GM18858 (cell line): ENCODE measurements around the gene MAN2B2.

Source experiments
- ATAC-seq: cut with Tn5 transposase; IDR thresholded peaks from one replicate; pipeline ENCODE4 v1.9.1; 2021; ENCODE audit not compliant: unreplicated experiment

MAN2B2 gene

DNA sequence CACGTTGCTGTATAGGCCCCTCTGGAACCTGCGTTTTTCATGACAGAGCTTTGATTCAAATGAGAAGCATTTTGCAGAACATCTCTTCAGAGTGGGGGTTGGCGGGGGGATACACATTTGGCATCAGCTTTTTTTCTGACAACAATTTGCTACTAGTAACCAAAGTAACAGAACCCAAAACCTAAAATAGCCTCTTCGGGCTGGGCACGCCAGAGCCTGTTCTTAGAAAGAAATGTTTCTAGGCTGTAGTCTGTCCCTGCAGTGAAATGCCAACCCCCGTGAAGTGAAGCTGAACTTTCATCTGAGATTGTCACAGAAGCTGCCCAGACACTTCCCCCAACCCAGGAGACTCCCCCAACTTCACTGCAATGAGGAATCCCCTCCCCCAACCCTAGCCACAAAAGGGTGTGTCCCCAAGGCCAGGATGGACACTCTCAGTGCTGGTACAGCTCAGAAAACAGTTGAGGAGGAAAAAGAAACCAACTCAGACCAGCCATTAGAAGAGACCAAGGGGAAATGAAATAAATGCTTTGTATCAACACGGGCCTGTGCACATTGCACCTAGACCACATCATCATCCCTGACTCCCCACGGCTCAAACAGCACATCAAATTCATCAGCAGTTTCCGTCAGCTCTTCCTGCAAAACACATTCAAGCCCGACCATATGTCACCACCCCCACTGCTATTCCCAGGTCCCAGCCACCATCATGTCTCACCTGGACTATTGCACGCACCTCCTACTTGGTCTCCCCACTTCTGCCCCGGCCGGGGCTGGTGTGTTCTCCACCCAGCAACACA, 8.4 kb upstream of the MAN2B2 start:
- no peak for ATAC-seq

DNA sequence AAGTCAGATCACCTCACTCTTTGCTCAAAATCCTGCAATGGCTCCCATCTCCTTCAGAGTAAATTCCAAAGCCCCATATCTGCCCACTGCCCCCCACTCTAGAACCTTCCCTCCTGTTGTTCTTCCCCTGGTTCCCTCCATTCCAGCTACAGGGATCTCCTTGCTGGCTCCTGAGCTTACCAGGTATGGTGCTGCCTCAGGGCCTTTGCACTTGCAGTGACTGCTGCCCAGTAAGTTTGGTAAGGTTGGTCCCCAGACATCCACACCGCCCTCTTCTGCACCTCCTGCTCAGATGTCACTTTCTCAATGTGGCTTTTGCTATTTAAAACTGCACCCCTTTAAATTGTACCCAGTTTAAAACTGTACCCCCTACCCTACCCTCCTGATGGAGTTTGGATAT, 7.8 kb upstream of the MAN2B2 start:
- ATAC-seq, result no peak

DNA sequence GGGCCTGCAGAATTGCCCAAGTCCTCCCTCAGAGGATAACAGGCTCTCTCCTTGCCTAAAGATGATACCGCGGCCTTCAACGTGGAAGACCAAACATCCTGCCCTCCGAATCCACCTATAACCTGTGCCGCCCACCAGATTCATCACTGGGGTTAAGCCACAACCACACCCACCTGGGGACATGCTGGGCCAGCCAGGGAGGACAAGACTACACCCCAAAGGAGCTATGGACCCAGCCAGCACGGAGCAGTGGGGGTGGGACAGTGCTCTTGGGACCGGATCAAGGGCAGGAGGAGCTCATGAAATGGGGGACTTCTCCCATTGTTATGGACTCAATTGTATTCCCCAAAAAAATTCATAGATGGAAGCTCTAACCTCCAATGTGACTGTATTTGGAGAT, 6.8 kb upstream of the MAN2B2 start:
- ATAC-seq, result no peak

DNA sequence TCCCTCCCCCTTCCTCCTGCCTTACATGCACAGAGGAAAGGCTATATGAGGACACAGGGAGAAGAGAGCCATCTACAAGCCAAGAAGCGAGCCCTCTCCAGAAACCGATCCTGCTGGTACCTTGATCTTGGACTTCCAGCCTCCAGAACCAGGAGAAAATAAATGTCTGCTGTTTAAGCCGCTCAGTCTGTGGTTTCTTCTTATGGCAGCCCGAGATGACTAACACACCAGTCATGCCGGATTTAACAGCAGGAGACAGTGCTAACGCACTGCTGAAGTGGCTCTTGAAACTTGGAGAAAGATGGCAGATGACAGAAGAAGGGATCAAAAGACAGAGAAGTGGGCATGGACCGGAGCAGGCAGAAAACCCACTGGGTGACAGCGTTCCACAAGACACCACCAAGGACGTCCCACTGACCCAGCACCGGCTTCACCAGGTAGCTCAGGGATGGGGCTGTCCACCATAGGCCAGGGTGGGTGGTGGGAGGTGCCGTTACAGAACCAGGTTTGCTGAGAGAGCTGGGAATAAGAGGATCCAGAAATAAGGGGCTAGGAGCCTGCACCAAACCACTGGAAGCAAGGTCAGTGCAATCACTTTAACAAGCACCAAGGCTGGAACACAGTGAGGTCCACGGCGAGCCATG, 6.2 kb upstream of the MAN2B2 start:
- no peak for ATAC-seq

DNA sequence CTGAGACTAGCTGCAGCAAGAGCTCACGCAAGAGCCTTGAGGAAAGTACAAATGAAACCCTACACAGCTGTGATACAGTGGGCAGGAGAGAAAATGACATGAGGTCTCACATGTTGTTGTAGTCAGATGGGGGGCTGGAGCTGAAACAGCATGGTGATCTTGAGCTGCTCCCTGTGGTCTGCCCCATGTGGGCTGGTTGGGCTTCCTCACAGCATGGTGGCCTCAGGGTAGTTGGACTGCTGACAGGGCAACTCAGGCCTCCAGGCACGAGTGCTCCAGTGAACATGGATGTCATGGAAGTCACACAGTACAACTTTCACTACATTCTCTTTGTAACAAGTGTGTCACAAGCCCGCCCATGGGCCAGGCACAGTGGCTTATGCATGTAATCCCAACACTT, 3.4 kb upstream of the MAN2B2 start:
- ATAC-seq, result no peak

DNA sequence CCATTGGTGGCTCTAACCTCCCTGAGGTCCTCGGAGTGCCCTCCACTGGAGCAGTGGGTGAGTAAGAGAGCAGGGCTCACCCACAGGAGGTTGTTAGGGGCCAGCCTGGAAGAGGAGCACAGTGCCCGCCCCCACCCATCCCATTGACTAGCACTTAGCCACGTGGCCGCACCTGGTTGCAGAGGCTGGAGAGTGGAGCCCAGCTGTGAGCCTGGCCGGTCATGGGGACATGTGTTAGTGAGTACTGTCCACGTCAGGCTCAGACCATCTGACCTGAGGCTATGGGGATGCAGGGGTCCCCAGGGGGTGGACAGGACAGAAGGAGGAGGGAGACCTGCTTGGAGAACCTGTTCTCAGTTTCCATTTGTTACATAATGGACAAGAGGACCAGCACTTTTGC, 1.4 kb upstream of the MAN2B2 start:
- no peak for ATAC-seq

DNA sequence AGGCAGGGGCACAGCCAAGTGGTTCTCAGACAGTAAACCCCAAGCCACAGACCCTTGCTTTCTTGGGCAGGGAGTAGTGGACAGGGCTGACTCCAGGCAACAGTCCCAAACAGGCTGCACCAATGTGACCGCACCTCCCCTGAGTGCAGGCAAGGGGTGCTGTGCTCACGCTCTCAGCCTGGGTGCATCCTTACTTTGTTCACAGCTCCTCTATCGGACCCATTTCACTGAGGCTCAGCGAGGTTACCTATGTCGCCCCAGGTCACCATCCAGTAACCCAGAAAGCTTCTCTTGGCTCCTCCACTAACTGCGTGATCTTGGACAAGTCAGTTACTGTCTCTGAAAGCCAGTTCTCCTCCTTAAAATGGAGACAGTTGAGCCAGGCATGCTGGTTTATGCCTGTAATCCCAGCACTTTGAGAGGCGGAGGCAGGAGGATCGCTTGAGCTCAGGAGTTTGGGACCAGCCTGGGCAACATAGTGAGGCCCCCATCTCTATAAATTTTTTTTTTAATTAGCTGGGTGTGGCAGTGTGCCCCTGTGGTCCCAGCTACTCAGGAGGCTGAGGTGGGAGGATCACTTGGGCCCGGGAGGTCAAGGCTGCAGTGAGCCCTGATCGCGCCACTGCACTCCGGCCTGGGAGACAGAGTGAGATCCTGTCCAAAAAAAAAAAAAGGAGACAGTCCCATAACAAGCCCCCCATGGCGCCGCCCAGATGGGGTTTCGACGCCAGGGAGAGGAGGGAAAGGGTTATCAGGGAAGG, 823 bp upstream of the MAN2B2 start:
- no peak for ATAC-seq

DNA sequence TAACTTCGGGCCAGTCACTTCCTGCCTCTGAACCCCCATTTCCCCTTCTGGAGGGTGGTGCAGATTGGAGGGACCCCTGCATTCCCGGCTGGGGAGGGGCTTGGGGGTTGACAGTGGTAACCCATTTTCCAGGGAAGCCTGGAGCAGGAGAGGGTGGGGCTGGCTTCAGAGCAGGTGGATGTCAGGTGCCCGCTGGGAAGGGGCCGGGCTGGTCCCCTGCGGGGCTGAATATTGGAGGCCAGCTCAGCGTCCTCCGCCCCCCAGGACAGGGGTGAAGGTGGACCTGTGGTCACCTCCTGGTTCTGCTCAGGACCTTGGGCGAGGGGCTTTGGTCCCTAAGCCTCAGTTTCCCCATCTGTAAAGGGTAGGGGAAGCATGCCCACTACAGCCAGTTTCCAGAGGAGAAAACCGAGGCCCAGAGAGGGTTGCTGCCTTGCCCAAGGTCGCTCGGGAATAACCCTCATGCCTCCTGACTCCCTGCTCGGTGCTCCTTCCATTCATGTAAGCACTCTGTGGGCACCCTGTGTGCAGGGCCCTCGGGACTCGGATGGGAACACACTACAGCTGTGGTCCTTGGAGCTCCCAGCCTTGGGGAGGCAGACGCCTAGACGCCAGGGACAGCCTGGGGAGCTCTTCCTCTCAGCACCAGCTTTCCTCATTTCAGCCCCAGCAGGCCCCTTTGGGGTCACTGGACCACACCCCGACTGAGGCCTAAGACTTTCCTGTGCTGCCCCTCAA, 683 bp downstream of the MAN2B2 start:
- no peak for ATAC-seq

DNA sequence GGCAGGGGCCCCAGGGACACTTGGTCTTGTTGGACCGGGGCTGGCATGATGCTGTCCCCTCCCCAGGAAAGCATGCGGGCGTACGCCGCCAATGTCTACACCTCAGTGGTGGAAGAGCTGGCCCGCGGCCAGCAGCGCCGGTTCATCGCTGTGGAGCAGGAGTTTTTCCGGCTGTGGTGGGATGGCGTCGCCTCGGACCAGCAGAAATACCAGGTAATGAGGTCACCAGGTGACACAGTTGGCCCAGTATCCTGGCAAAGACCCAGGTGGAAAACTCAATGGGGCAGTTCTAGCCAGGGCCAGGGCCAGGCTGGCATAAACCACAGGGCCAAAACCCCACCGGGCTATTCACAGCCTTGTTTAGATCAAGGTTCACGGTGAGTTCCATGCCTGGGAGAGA, 1.5 kb downstream of the MAN2B2 start:
- no peak for ATAC-seq

DNA sequence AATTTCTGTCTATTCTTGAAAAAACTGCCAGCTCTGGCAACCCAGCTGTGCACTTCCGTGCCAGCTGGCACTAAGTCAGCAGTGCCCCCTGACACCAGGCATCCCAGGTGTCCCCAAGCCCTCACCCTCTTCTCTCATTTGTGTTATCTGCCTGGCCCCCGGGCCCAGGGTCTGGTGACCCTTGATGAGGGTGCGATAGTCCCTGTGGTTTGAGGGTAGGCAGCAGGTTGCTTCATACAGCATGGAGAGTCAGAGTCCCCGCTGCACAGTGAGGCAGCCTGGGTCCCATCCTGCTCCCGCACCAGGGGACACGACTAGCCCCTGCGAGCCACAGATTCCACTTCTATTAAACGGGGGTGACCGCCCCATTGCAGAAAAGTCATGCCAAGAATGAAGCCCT, 1.9 kb downstream of the MAN2B2 start:
- no peak for ATAC-seq

DNA sequence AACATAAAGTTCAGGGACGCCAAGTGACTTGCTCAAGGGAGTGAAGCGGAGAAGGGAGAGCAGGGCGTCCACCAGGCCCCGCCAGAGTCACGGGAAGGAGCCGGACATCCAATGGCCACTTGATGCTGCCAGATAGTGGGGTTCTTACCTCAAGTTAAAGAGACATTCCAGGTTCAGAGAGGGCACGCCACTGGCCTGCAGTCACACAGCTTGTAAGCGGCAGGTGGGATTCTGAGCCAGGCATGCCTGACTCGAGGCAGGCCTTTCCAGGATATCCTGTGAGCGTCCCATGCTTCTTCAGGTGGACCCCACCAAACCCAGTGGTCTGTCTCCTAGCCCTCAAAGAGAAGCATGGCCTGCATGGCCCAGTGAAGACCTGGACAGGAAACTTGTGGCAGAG, 2.4 kb downstream of the MAN2B2 start:
- ATAC-seq, result no peak

DNA sequence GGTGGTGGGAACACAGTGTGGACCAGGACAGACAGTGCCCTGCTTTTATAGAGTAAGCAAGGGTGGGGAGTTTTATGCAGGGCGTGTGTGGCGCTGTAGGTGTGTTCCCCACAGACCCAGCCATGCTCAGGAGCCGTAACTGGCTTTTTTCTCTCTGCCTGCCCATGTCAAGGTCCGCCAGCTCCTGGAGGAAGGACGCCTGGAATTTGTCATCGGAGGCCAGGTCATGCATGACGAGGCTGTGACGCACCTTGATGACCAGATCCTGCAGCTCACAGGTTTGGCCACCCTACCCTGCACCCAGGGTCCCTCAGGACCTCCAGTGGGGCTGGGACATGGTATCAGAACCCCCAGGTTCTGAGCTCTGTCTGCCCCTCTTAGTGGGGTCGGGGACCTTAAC, 3.2 kb downstream of the MAN2B2 start:
- no peak for ATAC-seq

DNA sequence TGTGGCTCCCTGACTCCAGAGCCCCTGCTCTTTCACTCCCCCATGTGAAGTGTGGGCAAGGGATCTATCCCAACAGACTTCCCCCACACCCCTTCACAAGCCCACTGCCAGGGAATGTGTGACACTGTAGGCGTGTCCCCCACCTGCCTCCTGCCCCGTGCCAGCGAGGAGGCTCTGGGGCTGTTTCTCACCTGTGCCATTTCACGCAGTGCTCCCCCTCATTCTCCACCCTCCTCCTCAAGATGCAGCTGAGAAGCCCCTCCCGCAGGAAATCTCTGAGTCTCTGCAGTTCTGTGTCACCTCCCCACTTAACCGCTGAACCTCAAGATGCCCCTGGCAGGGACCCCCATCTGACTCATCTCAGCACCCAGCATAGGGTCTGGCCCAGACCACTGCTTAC, 5.4 kb downstream of the MAN2B2 start:
- ATAC-seq, result no peak

DNA sequence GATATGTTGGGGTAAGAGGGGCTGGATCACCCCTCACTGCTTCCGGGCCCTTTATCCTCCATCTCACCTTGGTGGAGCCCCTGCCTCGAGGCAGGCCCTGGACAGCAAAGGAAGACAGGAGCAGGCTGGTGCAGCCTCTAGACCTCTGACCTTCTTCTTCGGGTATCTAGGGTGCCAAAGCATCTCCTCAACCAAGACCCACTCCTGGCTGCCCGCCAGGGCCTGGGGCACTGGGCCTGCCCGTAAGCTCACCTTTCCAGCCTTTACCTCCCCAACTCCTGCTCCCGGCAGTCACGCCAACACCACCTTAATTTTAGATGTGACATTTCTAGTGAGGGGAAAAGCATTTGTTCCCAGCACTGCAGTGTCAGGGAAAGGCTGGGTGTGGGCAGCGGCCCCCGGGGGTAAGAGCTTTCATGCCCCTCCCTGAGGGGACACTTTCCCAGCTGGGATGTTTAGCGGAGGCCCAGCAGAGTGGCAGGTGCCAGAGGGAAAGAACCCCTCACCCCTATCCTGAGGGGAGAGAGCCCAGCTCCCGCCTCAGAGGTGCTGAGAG, 6.7 kb downstream of the MAN2B2 start:
- ATAC-seq, result no peak

DNA sequence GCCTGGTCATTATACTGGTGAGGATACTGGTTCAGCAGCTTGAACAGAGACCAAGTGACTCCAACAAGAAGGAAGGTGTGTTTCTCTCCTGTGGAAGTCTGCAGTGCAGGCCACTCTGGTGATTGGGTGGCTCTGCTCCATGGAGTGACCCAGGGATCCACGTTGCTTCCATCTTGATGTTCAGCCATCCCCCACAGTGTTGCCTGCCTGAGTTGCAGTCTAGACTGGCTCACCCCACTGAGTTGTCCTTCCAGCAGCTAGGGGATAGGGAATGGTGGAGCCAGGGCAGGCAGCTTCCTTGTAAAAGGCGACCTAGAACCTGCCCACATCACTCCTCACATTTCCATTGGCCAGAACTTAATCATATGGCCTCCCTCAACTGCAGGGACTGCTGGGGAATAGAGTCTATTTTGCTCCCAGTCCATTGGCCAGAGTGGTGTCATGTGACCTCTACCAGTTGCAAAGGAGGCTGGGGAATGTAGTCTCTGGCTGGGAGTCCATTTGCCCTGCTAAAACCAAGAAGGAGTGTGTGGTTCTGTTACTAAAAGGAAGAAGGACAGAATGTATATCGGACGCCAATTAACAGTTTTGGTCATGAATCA, 8.0 kb downstream of the MAN2B2 start:
- ATAC-seq, result no peak

DNA sequence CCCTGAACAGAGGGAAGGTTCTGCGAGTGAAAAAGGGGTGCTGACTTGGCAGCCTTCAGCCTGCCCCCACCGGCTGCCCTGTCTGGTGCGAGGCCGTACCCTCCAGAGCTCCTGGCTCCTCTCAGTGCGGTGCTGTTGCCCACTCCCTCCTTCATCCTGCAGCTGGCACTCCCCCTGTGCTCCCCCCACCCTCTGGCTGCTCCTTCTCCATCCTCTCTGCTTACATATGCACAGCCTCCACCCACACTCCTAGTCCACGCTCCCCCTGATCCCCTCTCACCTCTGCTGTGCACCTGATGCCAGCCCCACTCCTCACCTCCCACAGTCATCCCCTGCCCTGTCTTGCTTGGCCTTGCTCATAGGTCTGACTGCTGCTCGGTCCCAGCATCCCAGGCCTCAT, 9.9 kb downstream of the MAN2B2 start:
- no peak for ATAC-seq

DNA sequence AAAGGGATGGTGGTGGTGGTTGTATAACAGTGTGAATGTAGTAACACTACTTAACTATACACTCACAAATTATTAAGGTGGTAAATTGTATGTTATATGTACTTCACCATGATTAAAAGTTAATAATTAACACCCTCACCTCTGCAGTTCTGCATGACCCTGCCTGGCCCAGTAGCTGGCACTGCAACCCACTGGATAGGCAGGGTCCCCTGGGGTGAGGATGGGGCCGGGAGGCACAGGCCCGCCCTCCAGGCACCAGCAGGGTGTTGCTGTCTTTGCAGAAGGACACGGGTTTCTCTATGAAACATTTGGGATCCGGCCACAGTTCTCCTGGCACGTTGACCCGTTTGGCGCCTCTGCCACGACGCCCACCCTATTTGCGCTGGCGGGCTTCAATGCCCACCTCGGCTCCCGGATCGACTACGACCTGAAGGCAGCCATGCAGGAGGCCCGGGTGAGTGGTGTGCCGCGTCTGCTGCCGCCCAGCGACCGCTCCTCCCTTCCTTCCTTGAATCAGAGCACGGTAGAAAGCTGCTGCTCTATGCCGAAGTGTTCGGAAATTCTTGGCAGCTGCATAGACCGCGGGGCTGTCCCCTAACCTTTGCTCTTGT, 11.8 kb downstream of the MAN2B2 start:
- ATAC-seq, result no peak

DNA sequence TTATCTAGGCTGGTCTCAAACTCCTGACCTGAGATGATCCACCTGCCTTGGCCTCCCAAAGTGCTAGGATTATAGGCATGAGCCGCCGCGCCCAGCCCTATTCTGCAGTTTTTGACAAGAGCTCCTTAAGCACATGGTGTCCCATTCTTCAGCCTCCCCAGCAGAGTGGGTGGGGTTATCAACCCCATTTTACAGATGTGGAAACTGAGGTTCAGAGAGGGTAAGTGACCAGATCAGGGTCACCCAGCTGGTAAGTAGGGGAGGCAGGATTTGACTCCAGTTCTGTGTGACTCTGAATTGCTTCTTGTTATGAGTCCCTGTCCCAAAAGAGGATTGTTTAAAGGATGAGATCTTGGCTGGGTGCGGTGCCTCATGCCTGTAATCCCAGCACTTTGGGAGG, 14.5 kb downstream of the MAN2B2 start:
- no peak for ATAC-seq

DNA sequence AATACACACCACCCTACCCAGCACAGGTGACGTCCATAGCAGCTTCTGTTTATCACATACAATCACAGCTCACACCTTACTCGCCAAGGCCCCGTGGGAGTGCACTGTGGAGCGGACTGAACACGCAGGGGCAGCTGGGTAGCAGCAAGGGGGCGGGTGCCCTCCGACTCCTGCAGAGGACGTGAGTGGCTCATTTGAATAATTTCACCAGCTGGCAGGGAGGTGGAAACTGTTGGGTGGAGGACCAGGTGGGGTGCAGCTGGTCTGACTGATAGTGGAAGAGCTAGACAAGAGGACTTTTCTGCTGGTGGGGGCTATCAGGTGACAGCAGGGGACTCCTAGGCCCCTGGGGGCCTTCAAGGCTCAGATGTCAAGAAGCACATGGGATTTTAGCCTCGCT, 16.3 kb downstream of the MAN2B2 start:
- no peak for ATAC-seq

DNA sequence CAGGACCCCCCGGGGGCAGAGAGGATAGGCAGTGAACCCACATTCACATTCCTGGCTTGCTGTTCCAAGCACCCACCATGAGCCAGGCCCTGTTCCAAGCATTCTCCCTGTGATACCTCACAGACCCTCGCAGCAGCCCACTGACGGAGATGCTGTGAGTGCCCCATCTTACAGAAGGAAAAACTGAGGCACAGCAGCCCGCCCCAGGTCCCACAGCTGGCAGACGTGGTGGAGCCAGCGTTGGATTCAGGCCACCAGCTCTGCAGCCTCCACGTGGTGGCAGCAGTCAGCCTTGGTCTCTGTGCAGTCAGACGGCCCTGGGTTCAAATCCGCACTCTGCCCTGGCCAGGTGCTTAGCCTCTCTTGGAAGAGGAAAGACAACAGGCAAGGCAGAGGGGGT, 16.8 kb downstream of the MAN2B2 start:
- ATAC-seq, result no peak
